H1 (cell line): ENCODE results near the gene SLC13A3. TPM values are rescaled to one million over a fixed set of nuclear protein-coding genes. Genes with fewer than 3 reads are reported as not detected.

ENCODE experiments used
- CTCF ChIA-PET: fragments of 300-600 bp; sonication (Branson Sonifier 250); formaldehyde crosslinking; loops from one replicate; lab custom pipeline; 2021; ENCODE audit not compliant: partially characterized antibody; lab: Charles Lee
- POLR2A ChIA-PET: fragments of 300-600 bp; sonication (Branson Sonifier 250); formaldehyde crosslinking; loops from one replicate; lab custom pipeline; 2021; ENCODE audit warnings: inconsistent platforms; ENCODE audit not compliant: partially characterized antibody; lab: Charles Lee
- DNase-seq, 2 experiments: peaks; one replicate each; pipeline versions ENCODE4 v3.0.0 to v3.0.0-alpha.2; 2010 to 2022; ENCODE audit warnings: low spot score in 2 of 2, low read depth in 1 of 2, mixed read lengths in 1 of 2
- FAIRE-seq: peaks from 2 replicates; lab custom pipeline; 2011; peaks lifted over from hg19 to GRCh38; lab: Jason Lieb, UNC
- H2AFZ ChIP-seq: 2 replicates; pipeline ENCODE4 v1.8.1; 2012; ENCODE audit warnings: low read length, inconsistent platforms
- H2AK5ac ChIP-seq: 2 replicates; pipeline ENCODE4 v1.6.1; 2013; ENCODE audit warnings: low read depth, low read length
- H2BK120ac ChIP-seq: replicated peaks from 2 replicates; pipeline ENCODE3; 2013; ENCODE audit warnings: low read depth, low read length, inconsistent platforms
- H2BK12ac ChIP-seq: 2 replicates; pipeline ENCODE4 v1.6.1; 2013; ENCODE audit warnings: low read depth, low read length
- H2BK15ac ChIP-seq: 2 replicates; pipeline ENCODE4 v1.6.1; 2013; ENCODE audit warnings: low read length
- H2BK20ac ChIP-seq: 2 replicates; pipeline ENCODE4 v1.6.1; 2013; ENCODE audit warnings: low read length
- H2BK5ac ChIP-seq: 2 replicates; pipeline ENCODE4 v1.6.1; 2013; ENCODE audit warnings: low read depth, low read length
- H3K14ac ChIP-seq: 2 replicates; pipeline ENCODE4 v1.6.1; 2013; ENCODE audit warnings: inconsistent platforms; ENCODE audit not compliant: insufficient read length
- H3K18ac ChIP-seq: 2 replicates; pipeline ENCODE4 v1.6.1; 2013; ENCODE audit warnings: low read length; ENCODE audit errors: extremely low read depth
- H3K23ac ChIP-seq: 2 replicates; pipeline ENCODE4 v1.6.1; 2013; ENCODE audit warnings: inconsistent platforms; ENCODE audit not compliant: insufficient read length
- H3K23me2 ChIP-seq: 2 replicates; pipeline ENCODE4 v1.6.1; 2013; ENCODE audit warnings: low read depth, low read length
- H3K27ac ChIP-seq: 2 replicates; pipeline ENCODE4 v1.6.1; 2011; ENCODE audit warnings: low read depth, low read length, inconsistent platforms
- H3K27me3 ChIP-seq, 4 experiments: replicated peaks in 1 of 4; 1 replicate in 1 of 4; 2 replicates in 3 of 4; pipeline versions ENCODE4 v1.6.1 to v1.8.1; 2011 to 2013; ENCODE audit warnings: low read length in 3 of 4, mild to moderate bottlenecking in 3 of 4, inconsistent platforms in 2 of 4, mixed read lengths in 2 of 4, moderate library complexity in 1 of 4; ENCODE audit not compliant: control insufficient read depth in 3 of 4, insufficient read depth in 3 of 4; ENCODE audit errors: extremely low read depth in 1 of 4
- H3K36me3 ChIP-seq, 4 experiments: 2 replicates each; pipeline versions ENCODE4 v1.6.1 to v1.8.1; 2011 to 2013; ENCODE audit warnings: mild to moderate bottlenecking in 4 of 4, low read length in 3 of 4, moderate library complexity in 2 of 4, control low read depth in 1 of 4, inconsistent platforms in 1 of 4; ENCODE audit not compliant: insufficient read depth in 4 of 4, control insufficient read depth in 2 of 4
- H3K4ac ChIP-seq: replicated peaks from 2 replicates; pipeline ENCODE3; 2013; ENCODE audit warnings: low read length, low read depth, mixed read lengths, inconsistent platforms; ENCODE audit not compliant: insufficient read length
- H3K4me1 ChIP-seq, 4 experiments: replicated peaks in 1 of 4; 1 replicate in 1 of 4; 2 replicates in 3 of 4; pipeline versions ENCODE4 v1.6.1 to v1.8.1; 2011 to 2013; ENCODE audit warnings: low read length in 3 of 4, inconsistent platforms in 2 of 4, mixed read lengths in 1 of 4; ENCODE audit not compliant: insufficient read depth in 4 of 4, control insufficient read depth in 3 of 4
- H3K4me2 ChIP-seq, 2 experiments: 2 replicates each; pipeline versions ENCODE4 v1.6.1 to v1.8.1; 2011 to 2013; ENCODE audit warnings: low read depth in 2 of 2, low read length in 2 of 2, control low read depth in 1 of 2, inconsistent platforms in 1 of 2, mild to moderate bottlenecking in 1 of 2; ENCODE audit not compliant: insufficient read depth in 1 of 2
- H3K4me3 ChIP-seq, 4 experiments: fragments of 200-600, 300-600 bp in 1 of 4; sonication (generic), shearing (Covaris generic), sonication (Bioruptor Twin) in 1 of 4; 2 replicates each; pipeline versions ENCODE4 v1.5.1 to v1.8.1; 2011 to 2016; ENCODE audit warnings: low read length in 4 of 4, low read depth in 3 of 4, control low read depth in 2 of 4, inconsistent platforms in 2 of 4, mild to moderate bottlenecking in 2 of 4, mixed read lengths in 1 of 4, moderate library complexity in 1 of 4; ENCODE audit not compliant: insufficient read depth in 2 of 4; ENCODE audit errors: extremely low read depth in 1 of 4
- H3K56ac ChIP-seq: replicated peaks from 2 replicates; pipeline ENCODE3; 2013; ENCODE audit warnings: low read depth, mild to moderate bottlenecking, mixed read lengths, low read length, inconsistent platforms; ENCODE audit not compliant: insufficient read length
- H3K79me1 ChIP-seq: 2 replicates; pipeline ENCODE4 v1.6.1; 2013; ENCODE audit warnings: low read depth, low read length, control low read depth
- H3K79me2 ChIP-seq, 2 experiments: 2 replicates each; pipeline versions ENCODE4 v1.6.1 to v1.8.1; 2012 to 2013; ENCODE audit warnings: low read length in 2 of 2, mild to moderate bottlenecking in 2 of 2, inconsistent platforms in 1 of 2; ENCODE audit not compliant: insufficient read depth in 2 of 2, control insufficient read depth in 1 of 2
- H3K9ac ChIP-seq, 4 experiments: replicated peaks in 1 of 4; 1 replicate in 1 of 4; 2 replicates in 3 of 4; pipeline versions ENCODE4 v1.6.1 to v1.8.1; 2011 to 2013; ENCODE audit warnings: low read depth in 3 of 4, low read length in 3 of 4, control low read depth in 2 of 4, mild to moderate bottlenecking in 2 of 4, moderate library complexity in 2 of 4, inconsistent platforms in 1 of 4; ENCODE audit errors: extremely low read depth in 1 of 4
- H3K9me3 ChIP-seq, 2 experiments: 2 replicates each; pipeline versions ENCODE4 v1.6.1 to v1.8.1; 2012 to 2013; ENCODE audit warnings: mild to moderate bottlenecking in 2 of 2, moderate library complexity in 2 of 2, control low read depth in 1 of 2, inconsistent platforms in 1 of 2, low read depth in 1 of 2, low read length in 1 of 2, mixed read lengths in 1 of 2; ENCODE audit not compliant: insufficient read depth in 2 of 2
- H4K20me1 ChIP-seq, 2 experiments: replicated peaks in 1 of 2; 2 replicates each; pipeline versions ENCODE3 to v1.8.1; 2011 to 2013; ENCODE audit warnings: inconsistent platforms in 2 of 2, low read length in 2 of 2, mild to moderate bottlenecking in 1 of 2; ENCODE audit not compliant: insufficient read depth in 2 of 2, control insufficient read depth in 1 of 2
- H4K5ac ChIP-seq: 2 replicates; pipeline ENCODE4 v1.6.1; 2013; ENCODE audit warnings: low read length, low read depth, mixed read lengths, inconsistent platforms; ENCODE audit not compliant: insufficient read length
- H4K8ac ChIP-seq: 2 replicates; pipeline ENCODE4 v1.8.0; 2013; ENCODE audit warnings: mild to moderate bottlenecking, moderate library complexity, low read length, inconsistent platforms; ENCODE audit not compliant: insufficient read depth; ENCODE audit errors: extremely low read depth
- H4K91ac ChIP-seq: replicated peaks from 2 replicates; pipeline ENCODE3; 2013; ENCODE audit warnings: low read length, mixed read lengths, inconsistent platforms; ENCODE audit not compliant: insufficient read length
- E2F6 ChIP-seq: IDR thresholded peaks from 2 replicates; pipeline ENCODE4 v1.6.1; 2012; ENCODE audit warnings: inconsistent platforms
- MAX ChIP-seq: IDR thresholded peaks from 2 replicates; pipeline ENCODE4 v1.6.1; 2012; ENCODE audit warnings: inconsistent platforms
- PHF8 ChIP-seq: fragments of 200-600 bp; sonication (generic); conservative IDR thresholded peaks from 2 replicates; pipeline ENCODE4 v1.7.1; 2012; ENCODE audit warnings: low read depth, mild to moderate bottlenecking, inconsistent platforms, low read length, moderate library complexity
- WGBS, 2 experiments: shearing (Covaris generic) in 1 of 2; methylation state at CpG; one replicate each; pipeline versions ENCODE4 v1.1.6 to v1.1.7; 2013 to 2015; ENCODE audit warnings: low lambda C conversion rate in 2 of 2, mixed read lengths in 2 of 2, inconsistent platforms in 1 of 2, low coverage in 1 of 2, missing lambda C conversion rate in 1 of 2; ENCODE audit not compliant: insufficient replicate concordance in 2 of 2, insufficient coverage in 1 of 2, insufficient read length in 1 of 2; ENCODE audit errors: extremely low coverage in 1 of 2, missing lambda C conversion rate in 1 of 2; 5-methylcytosine and 5-hydroxymethylcytosine counted together
- polyA plus RNA-seq, 7 experiments: library from polyadenylated mRNA; depleted of rRNA in 3 of 7; stranded (reverse) in 5 of 7; unstranded in 2 of 7; fragments of >200 nt in 5 of 7; fragments of 200-250 nt in 2 of 7; gene quantifications; 1 replicate in 5 of 7; 2 replicates in 1 of 7; 4 replicates in 1 of 7; pipeline versions ENCODE4 v1.2.1 to v1.2.3, GENCODE V29; 2011 to 2013; ENCODE audit warnings: missing spikeins in 2 of 7, mixed read lengths in 2 of 7
- total RNA-seq: library from RNA; stranded (reverse); fragmentation: NEBNext Ultra II Directional; extraction: Animal tissue kit (Norgen Biotek cat#: 25700); gene quantifications from 2 replicates; pipeline ENCODE4 v1.2.1, GENCODE V29; 2021

Gene SLC13A3
- total and polyA plus RNA-seq, 2 of the 8 experiments (the other 6 are each of a cell fraction or from before 2014, with no cell fraction given), result 9.4 to 12.6 TPM

- Histone ChIP-seq H2AK5ac (no peak overlapping the region), H3K18ac (0 out of 2 replicates have a peak overlapping the region, but pooled peaks have one; percentile 56), H3K4me1 (peaks cover 2 to 11% (median 7%) of the 10 kb centered on the region in 4 experiments; a peak in 6 of 7 replicates), H3K27ac (no peak overlapping the region), H4K91ac (no peak overlapping the region), H4K8ac (no peak overlapping the region), H3K4me3 (no peak overlapping the region), H3K4me2 (no peak overlapping the region), H2BK15ac (no peak overlapping the region), H3K9me3 (no peaks in the 10 kb centered on the region), H2AFZ (no peak overlapping the region), H3K79me1 (no peaks in the 10 kb centered on the region), H3K79me2 (no peaks in the 10 kb centered on the region), H3K4ac (no peak overlapping the region), H3K56ac (no peak overlapping the region), H3K23ac (no peak overlapping the region), H3K23me2 (no peaks in the 10 kb centered on the region), H2BK5ac (no peak overlapping the region), H3K27me3 (no peaks in the 10 kb centered on the region), H4K5ac (no peak overlapping the region), H3K14ac (no peak overlapping the region), H3K36me3 (no peaks in the 10 kb centered on the region), H2BK20ac (no peak overlapping the region), H2BK120ac (no peak overlapping the region), H4K20me1 (no peaks in the 10 kb centered on the region), H2BK12ac (no peak overlapping the region; the same call in 1 of the 2 replicates), H3K9ac (no peak overlapping the region)
- peak; percentile 73 for TF ChIP-seq MAX
- no peak for TF ChIP-seq PHF8
- TF ChIP-seq E2F6, result 0 out of 2 replicates have a peak, but pooled peaks have one; percentile 29
- CTCF ChIA-PET, result interaction anchor here (0.6 to 2.4 kb wide), 10 partner anchors 9 to 287 kb away, joined by 3 to 8 read pairs (median 3); no protein-coding TSS in a partner anchor
- FAIRE-seq (no peak), DNase-seq (no peak)
- POLR2A ChIA-PET, result interaction anchor here (1.3 to 2.5 kb wide), 3 partner anchors 9 to 52 kb away, joined by 4 to 7 read pairs (median 7); no protein-coding TSS in a partner anchor
- 79% methylated on average over 8 of the region's 8 CpGs; no CpG with 5 or more reads in 1 of the 2 experiments for WGBS, 2 experiments
These were observed 19.9 kb downstream of the SLC13A3 start for GRCh38 chr20:46631212-46631869.
